WTC11 (cell line): ENCODE data around the gene CSRP3.

Experiments used
- NR2C2 ChIP-seq: sonication (generic); formaldehyde crosslinking; IDR thresholded peaks from 2 replicates; pipeline ENCODE4 v1.8.0; 2022; ENCODE audit warnings: mild to moderate bottlenecking, missing genetic modification reagents
- RELA ChIP-seq: sonication (generic); formaldehyde crosslinking; IDR thresholded peaks from 2 replicates; pipeline ENCODE4 v1.8.1; 2022; ENCODE audit warnings: missing genetic modification reagents, mild to moderate bottlenecking, borderline replicate concordance
- TF ChIP-seq, protein P1 (sequence below): fragments of 200-600 bp; IDR thresholded peaks from 2 replicates; pipeline ENCODE4 v1.8.0; 2022; ENCODE audit warnings: antibody characterized with exemption
- TF ChIP-seq, protein P2 (sequence below): sonication (generic); formaldehyde crosslinking; IDR thresholded peaks from 2 replicates; pipeline ENCODE4 v1.8.0; 2022; ENCODE audit warnings: mild to moderate bottlenecking, missing genetic modification reagents

DNA sequence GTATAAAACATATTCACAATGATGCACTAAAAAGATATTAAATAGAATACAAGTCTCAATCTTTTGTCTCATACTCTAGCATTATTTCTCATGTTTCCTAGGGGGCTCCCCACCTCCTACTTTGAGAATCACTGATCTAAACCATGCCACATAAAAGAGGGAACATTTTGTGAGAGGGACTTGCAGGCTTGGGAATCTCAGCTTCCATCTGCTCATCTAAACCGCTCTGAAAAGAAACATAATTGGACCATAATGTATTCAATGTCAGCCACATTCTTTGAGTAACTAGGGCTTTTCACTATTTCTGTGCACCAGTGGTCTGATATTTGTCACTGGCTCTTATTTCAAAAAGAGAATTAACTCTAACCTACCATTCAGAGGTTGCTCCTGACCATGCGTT is 6.4 kb upstream of the CSRP3 start:
- TF ChIP-seq, protein P1, sequence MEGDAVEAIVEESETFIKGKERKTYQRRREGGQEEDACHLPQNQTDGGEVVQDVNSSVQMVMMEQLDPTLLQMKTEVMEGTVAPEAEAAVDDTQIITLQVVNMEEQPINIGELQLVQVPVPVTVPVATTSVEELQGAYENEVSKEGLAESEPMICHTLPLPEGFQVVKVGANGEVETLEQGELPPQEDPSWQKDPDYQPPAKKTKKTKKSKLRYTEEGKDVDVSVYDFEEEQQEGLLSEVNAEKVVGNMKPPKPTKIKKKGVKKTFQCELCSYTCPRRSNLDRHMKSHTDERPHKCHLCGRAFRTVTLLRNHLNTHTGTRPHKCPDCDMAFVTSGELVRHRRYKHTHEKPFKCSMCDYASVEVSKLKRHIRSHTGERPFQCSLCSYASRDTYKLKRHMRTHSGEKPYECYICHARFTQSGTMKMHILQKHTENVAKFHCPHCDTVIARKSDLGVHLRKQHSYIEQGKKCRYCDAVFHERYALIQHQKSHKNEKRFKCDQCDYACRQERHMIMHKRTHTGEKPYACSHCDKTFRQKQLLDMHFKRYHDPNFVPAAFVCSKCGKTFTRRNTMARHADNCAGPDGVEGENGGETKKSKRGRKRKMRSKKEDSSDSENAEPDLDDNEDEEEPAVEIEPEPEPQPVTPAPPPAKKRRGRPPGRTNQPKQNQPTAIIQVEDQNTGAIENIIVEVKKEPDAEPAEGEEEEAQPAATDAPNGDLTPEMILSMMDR, result no peak
- TF ChIP-seq RELA (CRISPR knock-in tag) (no peak), NR2C2 (CRISPR knock-in tag) (no peak)
- TF ChIP-seq, protein P2, sequence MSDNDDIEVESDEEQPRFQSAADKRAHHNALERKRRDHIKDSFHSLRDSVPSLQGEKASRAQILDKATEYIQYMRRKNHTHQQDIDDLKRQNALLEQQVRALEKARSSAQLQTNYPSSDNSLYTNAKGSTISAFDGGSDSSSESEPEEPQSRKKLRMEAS (CRISPR knock-in tag), result no peak
